OCI-LY1 (cell line): Measurements from ENCODE around the gene CDC123.

Experiments
- H2AFZ ChIP-seq: fragments of 200-600 bp; sonication (generic), shearing (Covaris generic); 2 replicates; pipeline ENCODE4 v1.6.0; 2014; ENCODE audit warnings: antibody characterized with exemption, mild to moderate bottlenecking, low read length
- H3F3A ChIP-seq: fragments of 200-600 bp; sonication (generic), shearing (Covaris generic); 2 replicates; pipeline ENCODE4 v1.6.0; 2014; ENCODE audit warnings: mild to moderate bottlenecking, antibody characterized with exemption, low read length, moderate library complexity; ENCODE audit not compliant: insufficient read depth
- H3K27ac ChIP-seq: fragments of 200-600 bp; sonication (generic); 2 replicates; pipeline ENCODE4 v1.5.1; 2014; ENCODE audit warnings: low read length, mixed run types, mild to moderate bottlenecking, low read depth; ENCODE audit not compliant: poor library complexity, severe bottlenecking
- H3K27me3 ChIP-seq: fragments of 200-600 bp; sonication (generic); 2 replicates; pipeline ENCODE4 v1.6.0; 2014; ENCODE audit warnings: antibody characterized with exemption, mild to moderate bottlenecking, low read length, moderate library complexity; ENCODE audit not compliant: insufficient read depth
- H3K36me3 ChIP-seq: fragments of 200-600 bp; sonication (generic); 2 replicates; pipeline ENCODE4 v1.6.1; 2014; ENCODE audit warnings: mild to moderate bottlenecking, antibody characterized with exemption, low read length, moderate library complexity, mixed read lengths; ENCODE audit not compliant: insufficient read depth
- H3K4me1 ChIP-seq: fragments of 200-600 bp; sonication (generic); 2 replicates; pipeline ENCODE4 v1.5.1; 2014; ENCODE audit warnings: mild to moderate bottlenecking, low read length, moderate library complexity; ENCODE audit not compliant: insufficient read depth, severe bottlenecking
- H3K4me2 ChIP-seq: fragments of 200-600 bp; sonication (generic), shearing (Covaris generic); 2 replicates; pipeline ENCODE4 v1.6.1; 2014; ENCODE audit warnings: low read length
- H3K4me3 ChIP-seq: fragments of 200-600 bp; sonication (generic); 2 replicates; pipeline ENCODE4 v1.5.1; 2014; ENCODE audit warnings: low read length, low read depth, mild to moderate bottlenecking, mixed read lengths; ENCODE audit not compliant: poor library complexity, severe bottlenecking
- H3K79me2 ChIP-seq: fragments of 200-600 bp; shearing (Covaris generic); 2 replicates; pipeline ENCODE4 v1.6.1; 2016; ENCODE audit warnings: mixed run types, low read length, mixed read lengths; ENCODE audit not compliant: insufficient read depth
- H3K9ac ChIP-seq: fragments of 200-600 bp; sonication (generic), shearing (Covaris generic); 2 replicates; pipeline ENCODE4 v1.6.1; 2014; ENCODE audit warnings: mild to moderate bottlenecking, low read length, mixed read lengths
- H3K9me2 ChIP-seq: fragments of 200-600 bp; sonication (generic), shearing (Covaris generic); 2 replicates; pipeline ENCODE4 v1.6.1; 2014; ENCODE audit warnings: low read depth, mild to moderate bottlenecking, low read length, mixed read lengths
- H3K9me3 ChIP-seq: fragments of 200-600 bp; shearing (Covaris generic); 2 replicates; pipeline ENCODE4 v1.6.1; 2014; ENCODE audit warnings: low read length, mixed read lengths
- H4K20me1 ChIP-seq: fragments of 200-600 bp; sonication (generic), shearing (Covaris generic); 2 replicates; pipeline ENCODE4 v1.6.0; 2016; ENCODE audit warnings: mild to moderate bottlenecking, low read length; ENCODE audit not compliant: insufficient read depth
- EZH2 ChIP-seq: fragments of 200-600 bp; sonication (generic), shearing (Covaris generic); IDR thresholded peaks from 2 replicates; pipeline ENCODE4 v1.8.0; 2017; ENCODE audit warnings: borderline replicate concordance, mixed run types, mild to moderate bottlenecking, antibody characterized with exemption, low read length, moderate library complexity, mixed read lengths
- TF ChIP-seq, protein P1 (sequence below): fragments of 200-600 bp; sonication (generic), shearing (Covaris generic); IDR thresholded peaks from 2 replicates; pipeline ENCODE4 v1.5.1; 2017; ENCODE audit warnings: mild to moderate bottlenecking, antibody characterized with exemption, low read length, moderate library complexity, mixed read lengths

CDC123 gene

DNA sequence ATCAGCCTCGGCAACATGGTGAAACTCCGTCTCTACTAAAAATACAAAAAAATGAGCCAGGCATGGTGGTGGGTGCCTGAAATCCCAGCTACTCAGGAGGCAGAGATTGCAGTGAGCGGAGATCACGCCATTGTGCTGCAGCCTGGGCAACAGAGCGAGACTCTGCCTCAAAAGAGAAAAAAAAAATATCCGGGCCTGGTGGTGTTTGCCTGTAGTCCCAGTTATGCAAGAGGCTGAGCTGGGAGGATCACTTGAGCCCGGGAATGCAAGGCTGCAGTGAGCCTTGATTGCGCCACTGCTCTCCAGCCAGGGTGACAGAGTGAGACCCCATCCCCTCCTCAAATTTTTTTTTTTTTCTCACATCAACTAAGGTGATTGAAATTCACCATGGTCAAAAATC is 42.8 kb downstream of the CDC123 start:
- H3K9ac ChIP-seq: no peak overlapping the region
- no peak overlapping the region for H3K27ac ChIP-seq
- H3K4me2 ChIP-seq: no peak overlapping the region
- peaks cover 10% of the 10 kb centered on the region for H3K4me1 ChIP-seq
- TF ChIP-seq, protein P1, sequence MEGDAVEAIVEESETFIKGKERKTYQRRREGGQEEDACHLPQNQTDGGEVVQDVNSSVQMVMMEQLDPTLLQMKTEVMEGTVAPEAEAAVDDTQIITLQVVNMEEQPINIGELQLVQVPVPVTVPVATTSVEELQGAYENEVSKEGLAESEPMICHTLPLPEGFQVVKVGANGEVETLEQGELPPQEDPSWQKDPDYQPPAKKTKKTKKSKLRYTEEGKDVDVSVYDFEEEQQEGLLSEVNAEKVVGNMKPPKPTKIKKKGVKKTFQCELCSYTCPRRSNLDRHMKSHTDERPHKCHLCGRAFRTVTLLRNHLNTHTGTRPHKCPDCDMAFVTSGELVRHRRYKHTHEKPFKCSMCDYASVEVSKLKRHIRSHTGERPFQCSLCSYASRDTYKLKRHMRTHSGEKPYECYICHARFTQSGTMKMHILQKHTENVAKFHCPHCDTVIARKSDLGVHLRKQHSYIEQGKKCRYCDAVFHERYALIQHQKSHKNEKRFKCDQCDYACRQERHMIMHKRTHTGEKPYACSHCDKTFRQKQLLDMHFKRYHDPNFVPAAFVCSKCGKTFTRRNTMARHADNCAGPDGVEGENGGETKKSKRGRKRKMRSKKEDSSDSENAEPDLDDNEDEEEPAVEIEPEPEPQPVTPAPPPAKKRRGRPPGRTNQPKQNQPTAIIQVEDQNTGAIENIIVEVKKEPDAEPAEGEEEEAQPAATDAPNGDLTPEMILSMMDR: no peak
- TF ChIP-seq EZH2: no peak
- peaks cover 79% of the 10 kb centered on the region for H3K36me3 ChIP-seq
- H3K27me3 ChIP-seq: no peaks in the 10 kb centered on the region
- H3K4me3 ChIP-seq: no peak overlapping the region
- no peaks in the 10 kb centered on the region for H3F3A ChIP-seq
- H2AFZ ChIP-seq: no peak overlapping the region
- no peaks in the 10 kb centered on the region for H3K9me3 ChIP-seq
- H3K79me2 ChIP-seq: no peaks in the 10 kb centered on the region
- no peaks in the 10 kb centered on the region for H4K20me1 ChIP-seq
- H3K9me2 ChIP-seq: no peaks in the 10 kb centered on the region

DNA sequence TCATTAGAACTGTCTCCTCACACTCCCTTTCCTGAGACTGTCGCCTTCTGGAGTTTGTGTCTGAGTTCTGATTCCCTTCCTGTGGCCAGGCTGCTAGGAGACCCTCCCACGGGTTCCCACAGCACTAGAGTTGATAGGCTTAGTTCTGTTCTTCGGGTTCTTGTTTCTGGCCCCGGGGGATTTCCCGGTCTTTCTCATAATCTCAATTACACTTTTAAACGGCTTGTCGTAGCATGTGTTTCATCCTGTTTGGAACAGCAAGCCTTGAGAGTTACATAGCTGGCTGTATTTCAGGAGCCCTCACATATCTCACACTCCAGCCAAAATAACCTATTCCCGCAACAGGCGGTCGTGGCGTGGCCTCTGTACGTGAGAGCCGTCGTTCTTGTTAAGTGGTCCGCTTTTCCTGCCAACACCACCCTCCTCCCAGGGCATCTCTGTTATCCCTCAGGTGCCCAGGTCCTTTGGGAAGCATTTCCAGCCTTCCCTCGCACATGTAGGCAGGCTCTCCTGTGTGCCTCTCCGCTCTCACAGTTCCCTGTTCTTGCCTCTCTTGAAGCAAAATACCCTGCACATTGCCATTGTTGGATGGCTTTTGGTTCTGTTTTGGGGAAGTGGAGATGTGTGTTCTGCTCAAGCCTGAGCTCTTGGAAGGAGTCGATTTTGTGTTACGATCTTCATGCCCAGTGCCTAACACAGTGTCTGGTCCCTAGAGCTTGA is 46.0 kb downstream of the CDC123 start:
- Histone ChIP-seq H3K4me2 (no peak overlapping the region), H3K9ac (no peak overlapping the region), H2AFZ (no peak overlapping the region), H3K36me3 (peaks cover 81% of the 10 kb centered on the region), H3K79me2 (no peaks in the 10 kb centered on the region), H3K4me3 (no peak overlapping the region), H4K20me1 (no peaks in the 10 kb centered on the region), H3K9me3 (no peaks in the 10 kb centered on the region), H3K27me3 (no peaks in the 10 kb centered on the region), H3K4me1 (peaks cover 14% of the 10 kb centered on the region), H3F3A (no peaks in the 10 kb centered on the region), H3K27ac (no peak overlapping the region), H3K9me2 (no peaks in the 10 kb centered on the region)
- TF ChIP-seq, protein P1: no peak
- no peak for TF ChIP-seq EZH2

DNA sequence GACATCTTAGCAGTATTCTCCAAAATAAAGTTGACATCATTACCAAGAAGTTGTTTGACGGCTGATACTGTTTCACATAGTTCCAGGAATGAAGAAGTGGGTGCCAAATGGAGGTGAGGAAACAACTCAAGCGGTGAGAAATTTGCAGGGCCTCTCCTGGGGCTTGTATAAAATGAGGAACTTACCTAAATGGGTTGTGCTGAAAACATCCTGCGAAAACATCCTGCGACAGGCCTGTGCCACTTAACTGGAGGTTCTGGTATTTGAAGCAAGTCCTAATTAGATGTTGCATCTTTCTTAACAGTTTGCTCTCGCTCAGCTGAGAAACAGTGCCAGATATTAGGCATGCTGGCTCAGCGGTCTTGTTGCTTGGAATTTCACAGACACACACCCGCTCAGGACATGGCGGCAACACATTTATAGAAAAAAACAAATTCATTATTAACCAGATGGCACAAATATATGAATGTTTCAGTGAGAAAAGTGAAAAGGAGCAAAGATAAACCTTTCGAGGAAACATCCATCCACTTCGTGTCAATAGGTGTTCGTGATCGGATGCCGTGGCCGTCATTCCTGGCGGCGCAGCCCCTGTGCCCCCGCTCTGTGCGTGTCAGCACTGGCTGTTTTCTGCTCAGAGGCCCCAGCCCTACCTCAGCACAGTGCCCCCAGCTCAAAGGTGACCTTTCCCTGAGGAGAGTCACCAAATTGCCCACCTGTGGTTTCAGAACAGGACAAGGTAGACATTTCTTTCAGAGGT is 48.1 kb downstream of the CDC123 start:
- Histone ChIP-seq H3K4me2 (no peak overlapping the region), H3K27ac (peak overlapping the region; percentile 51), H3K36me3 (peaks cover 68% of the 10 kb centered on the region)

More for the DNA sequence above, 48.1 kb downstream of the CDC123 start:
- Histone ChIP-seq H3F3A (no peaks in the 10 kb centered on the region), H4K20me1 (no peaks in the 10 kb centered on the region), H3K9me3 (no peaks in the 10 kb centered on the region), H3K4me1 (peaks cover 14% of the 10 kb centered on the region), H3K27me3 (no peaks in the 10 kb centered on the region), H3K9ac (no peak overlapping the region), H3K9me2 (no peaks in the 10 kb centered on the region), H3K79me2 (no peaks in the 10 kb centered on the region), H3K4me3 (no peak overlapping the region), H2AFZ (no peak overlapping the region)
- TF ChIP-seq EZH2: no peak
- TF ChIP-seq, protein P1: no peak
